Astrocyte of the cerebellum (primary cell): ENCODE measurements around the gene LPAR3.
"Not testable (repeated sequence)": the region's sequence is repeated elsewhere in the genome, so short reads cannot be mapped to it uniquely, and the experiment has no call there.

Source experiments
- DNase-seq: peaks from one replicate; pipeline ENCODE4 v3.0.0-alpha.2; 2011; ENCODE audit warnings: low read depth
- H3K4me3 ChIP-seq: 2 replicates; pipeline ENCODE4 v1.5.1; 2011; ENCODE audit warnings: mild to moderate bottlenecking, low read depth, low read length, moderate library complexity
- CTCF ChIP-seq: IDR thresholded peaks from 2 replicates; pipeline ENCODE4 v1.5.1; 2012; ENCODE audit warnings: low read length, low read depth, moderate library complexity, mild to moderate bottlenecking; ENCODE audit errors: missing control alignments
- in situ Hi-C: cut with HindIII; loops from 2 replicates; pipeline ENCODE4 v1.10.0; 2017; ENCODE audit warnings: low sequenced_read_pairs

LPAR3 gene

GRCh38 chr1:84907095-84907827 lies 14.3 kb upstream of the LPAR3 start:
- no peak for TF ChIP-seq CTCF
- no peak overlapping the region for H3K4me3 ChIP-seq
- in situ Hi-C loops: no loop called here
- DNase-seq: no peak

GRCh38 chr1:84902727-84903126 lies 9.7 kb upstream of the LPAR3 start:
- H3K4me3 ChIP-seq, DNase-seq, in situ Hi-C loops: not testable (repeated sequence)

GRCh38 chr1:84899969-84900368 lies 7.0 kb upstream of the LPAR3 start:
- in situ Hi-C loops: no loop called here
- no peak overlapping the region for H3K4me3 ChIP-seq
- no peak for TF ChIP-seq CTCF
- DNase-seq: no peak

- DNase-seq: no peak
- no peak for TF ChIP-seq CTCF
- in situ Hi-C loops: no loop called here
- H3K4me3 ChIP-seq: no peak overlapping the region
Observed at GRCh38 chr1:84896279-84896678, 3.3 kb upstream of the LPAR3 start.

- H3K4me3 ChIP-seq: no peak overlapping the region
- in situ Hi-C loops: no loop called here
- no peak for TF ChIP-seq CTCF
- no peak for DNase-seq
Observed at GRCh38 chr1:84890566-84890965, 2.4 kb downstream of the LPAR3 start.

- no peak for DNase-seq
- H3K4me3 ChIP-seq: no peak overlapping the region
- TF ChIP-seq CTCF: no peak
- in situ Hi-C loops: no loop called here
Observed at GRCh38 chr1:84889437-84889836, 3.6 kb downstream of the LPAR3 start.

- H3K4me3 ChIP-seq: no peak overlapping the region
- TF ChIP-seq CTCF: no peak
- in situ Hi-C loops: no loop called here
- DNase-seq: no peak
Observed at GRCh38 chr1:84888753-84889152, 4.3 kb downstream of the LPAR3 start.
